Sigmoid colon (tissue), 4 donors: ENCODE measurements around the gene MAPK10.

Experiments used
- CTCF ChIP-seq, 4 experiments: fragments of 450-650 bp in 3 of 4; fragments of 200-600 bp in 1 of 4; IDR thresholded peaks; one replicate each; pipeline ENCODE4 v1.5.1; 2016 to 2019; ENCODE audit warnings: antibody characterized with exemption in 4 of 4, mild to moderate bottlenecking in 3 of 4, moderate library complexity in 2 of 4
- EP300 ChIP-seq, 4 donors: sonication (generic); formaldehyde crosslinking; IDR thresholded peaks; one replicate each; pipeline ENCODE4 v1.6.1; 2017; ENCODE audit warnings: antibody characterized with exemption in 4 of 4
- POLR2AphosphoS5 ChIP-seq, 4 donors: sonication (generic); formaldehyde crosslinking; IDR thresholded peaks; one replicate each; pipeline ENCODE4 v1.6.1; 2017; ENCODE audit warnings: antibody characterized with exemption in 4 of 4

GRCh38 chr4:86354390-86354789, 5.5 kb downstream of the MAPK10 start:
- no peak for TF ChIP-seq POLR2AphosphoS5 (IDR thresholded peaks at IDR 0.05)
- no peak for TF ChIP-seq CTCF (IDR thresholded peaks at IDR 0.05)
- no peak for TF ChIP-seq EP300 (IDR thresholded peaks at IDR 0.05)
